Tibial nerve (tissue), 4 donors: ENCODE measurements around the gene PMPCB. TPM values are rescaled to one million over a fixed set of nuclear protein-coding genes. Genes with fewer than 3 reads are reported as not detected.
A peak's percentile ranks its signal among the peaks of the same experiment; 100 is the strongest.

Experiments
- DNase-seq, 2 donors: peaks; one replicate each; pipeline ENCODE4 v3.0.0-alpha.2; 2019; ENCODE audit warnings: low spot score in 2 of 2
- H3K27ac ChIP-seq, 4 donors: fragments of 200-600 bp; sonication (generic) in 3 of 4; one replicate each; pipeline ENCODE4 v1.5.1; 2017 to 2019; ENCODE audit warnings: mild to moderate bottlenecking in 1 of 4
- H3K27me3 ChIP-seq, 2 donors: fragments of 200-600 bp; sonication (generic) in 1 of 2; one replicate each; pipeline versions ENCODE4 v1.5.1 to v1.6.0; 2017 to 2019
- H3K36me3 ChIP-seq, 3 donors: fragments of 200-600 bp; sonication (generic); one replicate each; pipeline ENCODE4 v1.5.1; 2018 to 2019
- H3K4me1 ChIP-seq, 4 donors: fragments of 200-600 bp; sonication (generic) in 3 of 4; one replicate each; pipeline ENCODE4 v1.5.1; 2017 to 2019
- H3K4me3 ChIP-seq, 4 donors: fragments of 200-600 bp; sonication (generic) in 3 of 4; one replicate each; pipeline ENCODE4 v1.5.1; 2017 to 2019; ENCODE audit warnings: mild to moderate bottlenecking in 1 of 4, moderate library complexity in 1 of 4
- H3K9me3 ChIP-seq, 4 donors: fragments of 200-600 bp; sonication (generic) in 3 of 4; one replicate each; pipeline ENCODE4 v1.5.1; 2017 to 2019
- EP300 ChIP-seq, 2 donors: sonication (generic); formaldehyde crosslinking; IDR thresholded peaks; one replicate each; pipeline ENCODE4 v1.6.1; 2017; ENCODE audit warnings: antibody characterized with exemption in 2 of 2, mild to moderate bottlenecking in 1 of 2
- POLR2A ChIP-seq, 2 donors: fragments of 450-650 bp; IDR thresholded peaks; one replicate each; pipeline ENCODE4 v1.6.1; 2017; ENCODE audit warnings: antibody characterized with exemption in 2 of 2, mild to moderate bottlenecking in 2 of 2, moderate library complexity in 2 of 2
- WGBS, 2 donors: methylation state at CpG; one replicate each; pipeline ENCODE4 v1.1.5; 2018; 5-methylcytosine and 5-hydroxymethylcytosine counted together
- small RNA-seq: library from RNA; depleted of rRNA; stranded (forward); fragments of <200 nt; gene quantifications from one replicate; pipeline ENCODE3, GENCODE V24; 2016
- total RNA-seq, 4 donors: library from RNA; depleted of rRNA; stranded (reverse); fragments of >200 nt; gene quantifications; one replicate each; pipeline ENCODE4 v1.1.0, GENCODE V29; 2016
- TF ChIP-seq, protein P1 (sequence below), 5 experiments: fragments of 200-600 bp in 3 of 5; fragments of 450-650 bp in 2 of 5; sonication (generic) in 3 of 5; IDR thresholded peaks; one replicate each; pipeline ENCODE4 v1.5.1; 2016 to 2019; ENCODE audit warnings: antibody characterized with exemption in 5 of 5, mild to moderate bottlenecking in 3 of 5, moderate library complexity in 2 of 5

PMPCB gene
- total RNA-seq, 4 donors from 2014 or later: 31.8 to 44.3 (median 41.1) TPM

GRCh38 chr7:103348452-103348851 is 51.2 kb downstream of the PMPCB start:
- Histone ChIP-seq H3K4me3 (peak overlapping the region; percentile 62 to 86 (median 73)), H3K4me1 (peaks cover 0 to 72% (median 31%) of the 10 kb centered on the region in 4 donors), H3K27ac (peak overlapping the region in 3 of 4 donors; percentile 75 to 96 (median 91)), H3K36me3 (peaks cover 0 to 22% (median 0%) of the 10 kb centered on the region in 3 donors), H3K9me3 (no peaks in the 10 kb centered on the region), H3K27me3 (no peaks in the 10 kb centered on the region)
- TF ChIP-seq POLR2A (IDR thresholded peaks at IDR 0.05): no peak
- no peak for TF ChIP-seq EP300 (IDR thresholded peaks at IDR 0.05)
- TF ChIP-seq, protein P1, sequence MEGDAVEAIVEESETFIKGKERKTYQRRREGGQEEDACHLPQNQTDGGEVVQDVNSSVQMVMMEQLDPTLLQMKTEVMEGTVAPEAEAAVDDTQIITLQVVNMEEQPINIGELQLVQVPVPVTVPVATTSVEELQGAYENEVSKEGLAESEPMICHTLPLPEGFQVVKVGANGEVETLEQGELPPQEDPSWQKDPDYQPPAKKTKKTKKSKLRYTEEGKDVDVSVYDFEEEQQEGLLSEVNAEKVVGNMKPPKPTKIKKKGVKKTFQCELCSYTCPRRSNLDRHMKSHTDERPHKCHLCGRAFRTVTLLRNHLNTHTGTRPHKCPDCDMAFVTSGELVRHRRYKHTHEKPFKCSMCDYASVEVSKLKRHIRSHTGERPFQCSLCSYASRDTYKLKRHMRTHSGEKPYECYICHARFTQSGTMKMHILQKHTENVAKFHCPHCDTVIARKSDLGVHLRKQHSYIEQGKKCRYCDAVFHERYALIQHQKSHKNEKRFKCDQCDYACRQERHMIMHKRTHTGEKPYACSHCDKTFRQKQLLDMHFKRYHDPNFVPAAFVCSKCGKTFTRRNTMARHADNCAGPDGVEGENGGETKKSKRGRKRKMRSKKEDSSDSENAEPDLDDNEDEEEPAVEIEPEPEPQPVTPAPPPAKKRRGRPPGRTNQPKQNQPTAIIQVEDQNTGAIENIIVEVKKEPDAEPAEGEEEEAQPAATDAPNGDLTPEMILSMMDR (IDR thresholded peaks at IDR 0.05): no peak
- 19 to 36% methylated on average over 13 of the region's 13 CpGs for WGBS, 2 donors
- no peak for DNase-seq

DNA sequence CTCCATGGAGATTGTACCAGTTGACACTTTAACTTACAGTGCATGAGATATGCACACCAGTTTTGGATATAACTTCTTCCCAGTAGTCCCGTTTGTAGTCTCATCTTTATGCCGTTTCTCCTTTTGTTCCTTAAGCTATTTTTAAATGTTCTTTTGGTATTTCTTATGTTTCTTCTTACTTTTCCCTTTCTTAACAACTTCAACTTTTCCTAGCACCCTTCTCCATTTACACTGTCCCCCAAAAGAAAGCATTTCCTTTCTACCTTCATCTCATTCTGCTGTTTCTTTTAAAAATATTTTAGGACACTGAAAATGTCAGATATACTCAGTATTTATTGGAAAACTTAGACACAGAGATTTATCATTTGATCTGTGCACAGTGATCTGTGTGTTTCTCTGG is 51.7 kb downstream of the PMPCB start:
- DNase-seq: no peak
- TF ChIP-seq POLR2A (IDR thresholded peaks at IDR 0.05): no peak
- TF ChIP-seq, protein P1 (IDR thresholded peaks at IDR 0.05): no peak
- no peak for TF ChIP-seq EP300 (IDR thresholded peaks at IDR 0.05)
- Histone ChIP-seq H3K36me3 (peaks cover 0 to 25% (median 0%) of the 10 kb centered on the region in 3 donors), H3K4me3 (peak overlapping the region in 2 of 4 donors; percentile 63 to 86), H3K4me1 (peaks cover 0 to 68% (median 27%) of the 10 kb centered on the region in 4 donors), H3K27ac (peak overlapping the region in 1 of 4 donors; percentile 96), H3K27me3 (no peaks in the 10 kb centered on the region), H3K9me3 (no peaks in the 10 kb centered on the region)
- WGBS, 2 donors: 46 to 52% methylated on average over 2 of the region's 2 CpGs

GRCh38 chr7:103349805-103350204 is 52.6 kb downstream of the PMPCB start:
- WGBS, 2 donors: 55 to 75% methylated on average over 1 of the region's 1 CpG
- no peaks in the 10 kb centered on the region for H3K27me3 ChIP-seq
- peaks cover 0 to 67% (median 26%) of the 10 kb centered on the region in 4 donors for H3K4me1 ChIP-seq
- TF ChIP-seq POLR2A (IDR thresholded peaks at IDR 0.05): no peak
- TF ChIP-seq, protein P1 (IDR thresholded peaks at IDR 0.05): no peak
- TF ChIP-seq EP300 (IDR thresholded peaks at IDR 0.05): no peak
- H3K9me3 ChIP-seq: no peaks in the 10 kb centered on the region
- peaks cover 0 to 27% (median 0%) of the 10 kb centered on the region in 3 donors for H3K36me3 ChIP-seq
- no peak for DNase-seq
- no peak overlapping the region for H3K4me3 ChIP-seq
- H3K27ac ChIP-seq: no peak overlapping the region

Small RNA genes lying within 50 kb of the gene (small RNA-seq; reads per million reads assigned to genes)
- gene RPS29P16: not detected

Other genes with a start within 250 kb of the PMPCB start
- 1 to 10 TPM in 3 of 4 donors, under 1 TPM in 1; 0.20 to 3.5 (median 1.8) TPM for gene FBXL13, start 222.6 kb upstream of the PMPCB start, total RNA-seq
- gene ARMC10, start 222.3 kb upstream of the PMPCB start, total RNA-seq: 10 to 100 TPM; 42.6 to 61.0 (median 48.5) TPM
- gene NAPEPLD, start 148.3 kb upstream of the PMPCB start, total RNA-seq: 10 to 100 TPM; 10.2 to 22.8 (median 15.4) TPM
- 10 to 100 TPM; 14.3 to 22.8 (median 18.3) TPM for gene DNAJC2, start 47.3 kb downstream of the PMPCB start, total RNA-seq
- gene PSMC2, start 50.2 kb downstream of the PMPCB start, total RNA-seq: 100 to 1,000 TPM in 1 of 4 donors, 10 to 100 TPM in 3; 61.4 to 118 (median 90.9) TPM
- under 1 TPM in 2 of 4 donors, not detected in 2; 0.20 to 0.42 TPM for gene SLC26A5, start 148.8 kb downstream of the PMPCB start, total RNA-seq